ENCODE data around the gene C1orf210.
A peak's percentile ranks its signal among the peaks of the same experiment; 100 is the strongest.

Gene C1orf210

GRCh38 chr1:43238085-43238484 is 47.3 kb downstream of the C1orf210 start:
- ATAC-seq: peak; percentile 94
- no peak for TF ChIP-seq RARB (CRISPR knock-in tag; IDR thresholded peaks at IDR 0.05)
- no peak for TF ChIP-seq PATZ1 (CRISPR knock-in tag; IDR thresholded peaks at IDR 0.05; ENCODE audit: borderline replicate concordance)
- TF ChIP-seq ESRRG (CRISPR knock-in tag; IDR thresholded peaks at IDR 0.05): no peak
- TF ChIP-seq ZNF565 (CRISPR knock-in tag; conservative IDR thresholded peaks at IDR 0.05; ENCODE audit: low read depth): no peak
- no peak for TF ChIP-seq CSRNP3 (CRISPR knock-in tag; IDR thresholded peaks at IDR 0.05)
- no peak for TF ChIP-seq OSR1 (CRISPR knock-in tag; IDR thresholded peaks at IDR 0.05)
- no peak for TF ChIP-seq ARNTL (CRISPR knock-in tag; IDR thresholded peaks at IDR 0.05; ENCODE audit: borderline replicate concordance, low read depth)
- no peak for TF ChIP-seq CSDC2 (CRISPR knock-in tag; IDR thresholded peaks at IDR 0.05)
- no peak for TF ChIP-seq PPARA (CRISPR knock-in tag; IDR thresholded peaks at IDR 0.05; ENCODE audit: borderline replicate concordance)
- no peak for TF ChIP-seq TCF4 (CRISPR knock-in tag; IDR thresholded peaks at IDR 0.05; ENCODE audit: borderline replicate concordance)
- TF ChIP-seq GLIS3 (CRISPR knock-in tag; IDR thresholded peaks at IDR 0.05): no peak

- TF ChIP-seq OSR1 (CRISPR knock-in tag; IDR thresholded peaks at IDR 0.05): no peak
- TF ChIP-seq ARNTL (CRISPR knock-in tag; IDR thresholded peaks at IDR 0.05; ENCODE audit: borderline replicate concordance, low read depth): no peak
- no peak for TF ChIP-seq CSRNP3 (CRISPR knock-in tag; IDR thresholded peaks at IDR 0.05)
- no peak for TF ChIP-seq CSDC2 (CRISPR knock-in tag; IDR thresholded peaks at IDR 0.05)
- no peak for TF ChIP-seq TSHZ2 (CRISPR knock-in tag; IDR thresholded peaks at IDR 0.05)
- no peak for TF ChIP-seq ESRRG (CRISPR knock-in tag; IDR thresholded peaks at IDR 0.05)
- TF ChIP-seq BACH2 (CRISPR knock-in tag; IDR thresholded peaks at IDR 0.05; ENCODE audit: borderline replicate concordance): no peak
- no peak for TF ChIP-seq POU6F1 (CRISPR knock-in tag; IDR thresholded peaks at IDR 0.05; ENCODE audit: borderline replicate concordance, low read depth)
- TF ChIP-seq ZNF70 (CRISPR knock-in tag; IDR thresholded peaks at IDR 0.05): no peak
- no peak for TF ChIP-seq PATZ1 (CRISPR knock-in tag; IDR thresholded peaks at IDR 0.05; ENCODE audit: borderline replicate concordance)
- TF ChIP-seq ISL1 (CRISPR knock-in tag; IDR thresholded peaks at IDR 0.05): no peak
- TF ChIP-seq GLIS3 (CRISPR knock-in tag; IDR thresholded peaks at IDR 0.05): no peak
- TF ChIP-seq TCF4 (CRISPR knock-in tag; IDR thresholded peaks at IDR 0.05; ENCODE audit: borderline replicate concordance): no peak
- TF ChIP-seq SNAI2 (CRISPR knock-in tag; IDR thresholded peaks at IDR 0.05): no peak
- TF ChIP-seq ZFP30 (CRISPR knock-in tag; IDR thresholded peaks at IDR 0.05): no peak
- ATAC-seq: no peak
Observed at GRCh38 chr1:43237121-43237520, 48.3 kb downstream of the C1orf210 start.
